DMS153 (cell line): ENCODE data around the gene JDP2.
"Not testable (repeated sequence)": the region's sequence is repeated elsewhere in the genome, so short reads cannot be mapped to it uniquely, and the experiment has no call there.

Experiments used
- DNase-seq: peaks from one replicate; lab custom pipeline; 2025; lab: John Stamatoyannopoulos, UW

Gene JDP2, protein sequence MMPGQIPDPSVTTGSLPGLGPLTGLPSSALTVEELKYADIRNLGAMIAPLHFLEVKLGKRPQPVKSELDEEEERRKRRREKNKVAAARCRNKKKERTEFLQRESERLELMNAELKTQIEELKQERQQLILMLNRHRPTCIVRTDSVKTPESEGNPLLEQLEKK

DNA sequence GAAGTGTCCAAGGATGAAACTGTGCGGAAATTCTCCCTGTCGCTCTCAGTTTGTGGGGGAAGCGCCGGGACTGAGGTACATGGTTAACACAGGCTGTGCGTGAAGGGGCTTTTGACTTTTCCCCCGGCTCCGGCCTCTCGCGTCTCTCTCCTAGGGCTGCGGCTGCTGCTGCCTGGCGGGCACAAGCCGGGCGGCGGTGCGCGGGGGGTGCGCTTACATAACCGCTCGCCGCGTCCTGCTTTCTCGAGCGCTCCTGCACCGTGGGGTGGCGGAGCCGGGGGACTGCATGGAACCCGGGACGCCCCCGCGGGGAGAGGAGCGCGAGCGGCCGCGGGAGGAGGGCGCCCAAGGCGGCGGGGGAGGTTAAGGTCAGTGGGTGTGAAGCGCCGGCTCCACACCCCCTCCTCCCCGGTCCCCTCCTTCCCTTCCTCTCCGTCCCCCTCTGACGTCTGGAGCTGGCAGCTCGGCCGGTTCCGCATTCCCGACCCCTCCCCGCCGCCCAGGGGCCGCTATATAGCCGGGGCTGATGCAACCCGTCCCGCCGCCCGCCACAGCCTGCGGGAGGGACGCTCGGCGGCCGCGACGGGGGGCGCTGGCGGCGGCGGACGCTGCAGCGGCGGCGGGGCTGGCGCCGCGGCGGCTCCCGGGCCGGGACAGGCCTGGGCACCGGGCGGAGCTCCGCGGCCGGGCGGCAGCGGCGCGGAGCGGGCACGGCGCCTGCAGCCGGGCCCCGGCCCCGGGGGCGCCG is at the start of gene JDP2:
TSS of gene JDP2 (plus strand) at position 541 of the 748 bp plus-strand sequence. CDS start 9,899 bp downstream, outside the sequence.
- DNase-seq, result peak; percentile 12

DNA sequence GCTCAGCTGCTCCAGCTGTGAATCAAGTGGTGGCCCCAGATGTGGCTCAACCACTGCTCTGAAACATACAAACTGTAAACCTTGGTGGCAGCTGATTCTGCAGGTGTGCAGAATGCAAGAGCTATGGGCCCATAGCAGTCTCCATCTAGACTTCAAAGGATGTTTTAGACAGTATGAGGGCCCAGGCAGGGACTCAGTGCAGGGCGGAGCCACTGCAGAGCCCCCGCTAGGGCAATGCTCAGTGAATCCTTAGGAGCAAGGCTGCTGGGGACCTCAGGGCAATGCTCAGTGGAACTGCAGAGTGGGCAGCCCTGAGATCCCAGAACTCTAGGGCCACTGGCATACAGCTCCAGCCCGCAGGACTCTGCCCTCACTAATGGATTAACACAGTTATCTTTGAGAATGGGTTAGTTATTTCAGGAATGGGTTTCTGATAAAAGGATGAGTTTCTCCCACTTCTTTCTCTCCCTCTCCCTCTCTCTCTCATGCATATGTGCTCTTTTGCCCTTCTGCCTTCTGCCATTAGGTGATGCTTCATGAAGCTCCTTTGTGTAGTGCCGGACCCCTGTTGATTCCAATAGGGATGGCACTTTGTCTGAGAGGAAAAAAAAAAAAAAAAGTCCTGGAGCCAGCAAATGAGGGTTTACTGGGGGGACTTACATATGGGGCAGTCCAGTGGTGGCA is 48.4 kb upstream of the JDP2 start:
- DNase-seq, result no peak

DNA sequence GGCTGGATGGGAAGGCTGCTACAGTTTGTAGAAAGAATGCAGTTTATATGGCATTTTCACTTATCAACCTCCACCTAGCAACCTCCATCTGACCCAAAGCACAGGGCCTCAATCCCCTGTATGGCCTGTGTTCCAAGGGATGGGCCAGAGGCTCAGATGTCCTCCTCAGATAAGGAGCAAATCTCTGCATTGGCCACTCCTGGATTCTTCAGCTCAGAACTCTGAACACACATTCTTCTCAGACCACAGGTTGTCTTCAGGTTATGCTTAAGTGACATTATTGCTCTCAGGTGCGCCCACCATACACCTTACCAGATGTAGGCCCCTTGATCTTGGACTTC is 47.9 kb upstream of the JDP2 start:
- no peak for DNase-seq

DNA sequence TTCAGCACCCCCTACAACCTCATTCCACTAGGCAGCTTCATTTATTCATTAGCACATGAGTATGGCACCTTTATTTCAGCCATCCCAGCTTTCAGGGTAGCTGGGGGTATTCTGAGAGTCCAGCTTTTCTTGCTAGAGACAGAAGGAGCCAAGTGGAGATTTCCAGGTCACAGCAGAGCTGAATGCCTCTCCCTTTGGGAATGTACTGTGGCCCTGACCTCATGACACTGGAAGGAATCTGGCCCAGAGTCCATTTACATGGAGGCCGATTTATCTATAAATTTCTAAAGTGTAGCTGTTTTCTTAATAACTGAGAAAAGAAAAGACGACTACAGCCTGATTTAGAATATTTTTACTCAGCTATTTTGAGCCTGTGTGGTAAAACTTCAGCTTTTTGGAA is 47.2 kb upstream of the JDP2 start:
- no peak for DNase-seq

DNA sequence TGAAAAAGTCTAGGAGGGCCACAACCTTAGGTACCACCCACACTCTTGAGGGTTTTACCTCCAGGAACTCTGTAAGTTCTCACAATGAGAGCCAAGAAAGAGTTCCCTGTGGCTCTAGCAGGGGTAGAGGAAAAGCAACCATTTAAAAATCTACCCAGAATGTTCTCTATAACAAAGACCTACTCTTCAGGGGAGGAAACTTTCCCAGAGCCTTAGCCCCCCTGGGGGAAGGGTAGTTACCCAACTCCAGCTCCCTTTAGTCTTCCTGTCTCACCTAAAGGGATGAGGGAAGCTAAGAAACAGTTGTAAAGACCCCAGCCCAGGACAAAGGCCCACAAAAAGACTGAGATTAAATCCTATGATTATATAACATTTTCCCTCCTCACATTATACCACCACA is 46.2 kb upstream of the JDP2 start:
- no peak for DNase-seq

DNA sequence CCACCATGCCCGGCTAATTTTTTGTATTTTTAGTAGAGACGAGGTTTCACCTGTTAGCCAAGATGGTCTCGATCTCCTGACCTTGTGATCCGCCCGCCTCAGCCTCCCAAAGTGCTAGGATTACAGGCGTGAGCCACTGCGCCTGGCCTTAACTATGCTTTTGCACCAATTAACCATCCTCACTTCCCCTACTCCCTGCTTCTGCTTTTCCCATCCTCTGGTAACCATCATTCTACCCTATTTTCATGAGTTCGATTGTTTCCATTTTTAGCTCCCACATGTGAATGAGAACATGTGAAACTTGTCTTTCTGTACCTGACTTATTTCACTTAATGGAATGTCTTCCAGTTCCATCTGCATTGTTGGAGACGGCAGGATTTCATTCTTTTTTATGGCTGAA is 44.6 kb upstream of the JDP2 start:
- not testable (repeated sequence) for DNase-seq

DNA sequence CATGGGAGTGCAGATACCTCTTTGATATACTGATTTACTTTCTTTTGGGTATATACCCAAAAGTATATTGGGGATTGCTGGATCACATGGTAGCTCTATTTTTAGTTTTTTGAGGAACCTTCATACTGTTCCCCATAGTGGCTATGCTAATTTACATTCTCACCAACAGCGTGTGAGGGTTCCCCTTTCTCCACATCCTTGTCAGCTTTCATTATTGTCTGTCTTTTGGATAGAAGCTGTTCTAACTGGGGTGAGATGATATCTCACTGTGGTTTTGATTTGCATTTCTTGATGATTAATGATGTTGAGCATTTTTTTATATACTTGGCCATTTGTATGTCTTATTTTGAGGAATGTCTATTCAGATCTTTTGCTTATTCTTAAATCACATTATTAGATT is 44.1 kb upstream of the JDP2 start:
- no peak for DNase-seq

DNA sequence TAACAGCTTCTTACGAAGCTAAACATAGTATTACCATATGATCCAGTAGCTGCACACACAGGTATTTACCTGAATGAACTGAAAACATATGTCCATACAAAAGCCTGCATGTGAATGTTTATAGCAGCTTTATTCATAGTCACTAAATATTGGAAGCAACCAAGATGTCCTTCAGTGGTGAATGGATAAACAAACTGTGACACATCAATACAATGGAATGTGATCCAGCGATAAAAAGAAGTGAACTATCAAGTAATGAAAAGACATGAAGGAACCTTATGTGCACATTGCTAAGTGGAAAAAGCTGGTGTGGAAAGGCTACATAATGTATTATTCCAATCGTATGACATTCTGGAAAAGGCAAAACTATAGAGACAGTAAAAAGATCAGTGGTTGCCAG is 38.1 kb upstream of the JDP2 start:
- no peak for DNase-seq

DNA sequence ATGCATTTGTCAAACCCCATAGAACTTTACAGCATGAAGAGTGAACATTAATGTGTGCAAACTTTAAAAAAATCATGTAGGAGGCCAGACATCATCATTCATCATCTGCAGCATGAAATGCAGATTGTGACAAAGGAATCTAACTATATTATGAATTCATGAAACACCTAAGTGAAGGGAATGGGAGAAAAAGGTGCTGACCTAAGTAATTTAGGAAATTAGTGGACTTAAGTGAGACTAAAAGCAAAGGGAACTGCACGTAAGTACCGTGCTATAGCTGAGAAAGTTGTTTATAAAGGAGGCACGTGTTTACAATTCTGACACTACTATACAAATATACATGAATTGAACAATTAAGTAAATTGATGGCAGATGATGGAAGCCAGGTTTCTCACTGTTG is 37.6 kb upstream of the JDP2 start:
- DNase-seq, result no peak

DNA sequence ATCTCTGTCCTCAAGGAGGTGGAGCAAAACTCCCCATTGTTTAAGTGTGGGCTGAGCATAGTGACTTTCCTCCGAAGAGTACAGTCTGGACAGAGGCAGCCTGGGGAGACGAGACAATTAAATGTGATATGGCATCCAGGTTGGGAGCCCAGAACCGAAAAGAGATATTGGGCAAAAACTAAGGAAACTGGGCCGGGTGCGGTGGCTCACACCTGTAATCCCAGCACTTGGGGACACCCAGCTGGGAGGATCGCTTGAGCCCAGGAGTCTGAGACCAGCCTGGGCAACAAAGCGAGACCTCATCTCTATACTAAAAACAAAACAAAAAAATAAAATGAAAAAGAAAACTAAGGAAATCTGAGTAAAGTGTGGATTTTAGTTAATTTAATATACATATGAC is 35.9 kb upstream of the JDP2 start:
- DNase-seq, result no peak

DNA sequence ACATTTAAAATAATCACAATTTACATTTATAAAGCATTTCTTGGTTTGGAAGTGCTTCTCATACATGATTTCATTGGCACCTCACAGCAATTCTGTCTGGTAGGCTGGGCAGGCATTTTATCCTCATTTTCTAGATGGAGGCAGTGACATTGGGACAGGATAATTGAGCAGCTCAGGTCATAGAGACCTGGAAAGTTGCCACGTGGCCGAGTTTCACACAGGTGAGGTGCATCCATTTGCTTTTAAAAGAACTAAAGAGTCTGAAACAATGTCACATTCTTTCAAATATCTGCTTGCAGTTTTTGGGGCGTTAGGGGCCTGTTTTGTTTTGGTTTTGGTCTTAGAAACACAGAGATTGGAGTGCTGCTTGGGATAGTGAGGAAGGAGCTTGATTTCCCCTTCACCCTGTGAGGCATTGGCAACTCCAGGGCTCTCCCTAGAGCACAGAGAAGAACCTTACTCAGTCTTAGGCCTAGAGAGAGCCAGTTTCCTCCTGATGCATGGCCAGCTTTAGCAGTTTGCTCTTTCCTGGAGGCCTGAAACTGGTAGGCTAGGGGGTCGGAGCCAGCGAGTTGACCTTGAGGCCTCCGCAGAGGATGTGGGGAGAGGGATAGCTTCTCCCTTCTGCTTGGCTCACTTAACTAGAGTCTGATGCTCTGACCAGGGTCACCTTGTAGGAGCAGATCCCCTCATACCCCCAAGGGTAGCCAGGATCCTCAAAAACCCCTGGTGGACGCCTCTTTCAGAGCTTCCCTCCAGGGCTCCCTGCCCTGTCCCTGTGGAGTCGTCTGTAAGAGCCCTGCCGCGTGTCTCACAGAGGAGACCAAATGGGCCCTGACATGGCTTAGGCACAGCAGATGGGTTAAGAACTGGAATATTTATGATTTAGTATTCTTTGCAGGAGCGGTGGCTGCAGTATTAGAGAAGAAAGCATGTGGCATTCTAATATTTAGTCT is 34.9 kb upstream of the JDP2 start:
- DNase-seq, result no peak

DNA sequence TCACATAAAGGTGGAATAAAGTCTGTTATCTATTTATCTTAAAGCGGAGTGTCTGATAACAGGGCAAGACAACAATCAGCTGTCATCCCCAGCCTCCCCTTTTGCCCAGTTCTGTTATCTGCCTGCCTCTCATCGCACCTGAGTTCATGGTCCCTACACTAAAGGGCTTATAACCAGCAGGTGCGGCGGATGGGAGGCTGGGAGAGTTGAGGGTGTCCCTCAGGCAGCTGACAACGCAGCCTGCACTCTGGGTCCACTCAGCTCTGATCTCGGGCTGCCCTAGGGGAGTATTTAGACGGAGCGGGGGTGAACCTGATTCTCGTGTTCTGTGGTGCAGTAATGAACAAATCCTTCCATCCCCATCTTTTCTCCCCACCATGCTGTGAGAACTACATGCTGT is 34.0 kb upstream of the JDP2 start:
- no peak for DNase-seq

DNA sequence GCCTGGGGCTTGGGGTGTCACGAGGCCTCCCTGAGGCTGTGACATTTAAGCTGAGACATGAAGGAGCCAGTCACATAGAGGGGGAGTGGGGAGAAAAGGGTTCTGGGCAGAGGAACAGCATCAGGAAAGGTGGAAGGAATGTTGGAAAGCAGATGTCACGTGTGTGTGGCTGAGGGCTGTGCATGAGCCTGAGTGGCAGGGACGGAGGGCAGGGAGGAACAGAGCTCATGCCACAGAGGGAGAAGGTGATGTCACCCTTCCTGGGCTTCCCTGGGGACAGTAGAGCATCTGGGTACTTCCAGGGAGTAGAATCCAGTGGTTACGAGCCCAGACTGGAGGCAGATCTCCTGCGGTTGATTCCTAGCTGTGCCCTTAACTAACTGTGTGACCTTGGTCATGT is 32.0 kb upstream of the JDP2 start:
- DNase-seq, result no peak

DNA sequence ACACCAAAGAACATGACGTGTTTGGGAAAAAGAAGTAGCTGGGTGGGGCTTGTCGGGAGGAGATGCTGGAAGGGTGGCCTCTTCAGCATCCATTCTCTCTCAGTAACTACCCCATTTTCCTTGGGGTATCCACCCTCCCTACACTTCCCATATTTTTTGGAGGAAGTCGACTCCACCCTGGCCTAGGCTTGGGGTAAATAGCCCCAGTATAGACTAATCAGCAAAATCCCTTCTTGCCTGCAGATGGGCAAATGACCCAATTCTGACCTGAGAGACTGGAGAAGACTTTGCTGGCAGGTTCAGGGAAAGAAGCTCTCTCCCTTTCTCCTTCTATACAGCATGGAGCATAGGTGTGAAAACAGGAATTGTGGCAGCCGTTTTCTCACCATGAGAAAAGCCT is 28.5 kb upstream of the JDP2 start:
- DNase-seq, result no peak

DNA sequence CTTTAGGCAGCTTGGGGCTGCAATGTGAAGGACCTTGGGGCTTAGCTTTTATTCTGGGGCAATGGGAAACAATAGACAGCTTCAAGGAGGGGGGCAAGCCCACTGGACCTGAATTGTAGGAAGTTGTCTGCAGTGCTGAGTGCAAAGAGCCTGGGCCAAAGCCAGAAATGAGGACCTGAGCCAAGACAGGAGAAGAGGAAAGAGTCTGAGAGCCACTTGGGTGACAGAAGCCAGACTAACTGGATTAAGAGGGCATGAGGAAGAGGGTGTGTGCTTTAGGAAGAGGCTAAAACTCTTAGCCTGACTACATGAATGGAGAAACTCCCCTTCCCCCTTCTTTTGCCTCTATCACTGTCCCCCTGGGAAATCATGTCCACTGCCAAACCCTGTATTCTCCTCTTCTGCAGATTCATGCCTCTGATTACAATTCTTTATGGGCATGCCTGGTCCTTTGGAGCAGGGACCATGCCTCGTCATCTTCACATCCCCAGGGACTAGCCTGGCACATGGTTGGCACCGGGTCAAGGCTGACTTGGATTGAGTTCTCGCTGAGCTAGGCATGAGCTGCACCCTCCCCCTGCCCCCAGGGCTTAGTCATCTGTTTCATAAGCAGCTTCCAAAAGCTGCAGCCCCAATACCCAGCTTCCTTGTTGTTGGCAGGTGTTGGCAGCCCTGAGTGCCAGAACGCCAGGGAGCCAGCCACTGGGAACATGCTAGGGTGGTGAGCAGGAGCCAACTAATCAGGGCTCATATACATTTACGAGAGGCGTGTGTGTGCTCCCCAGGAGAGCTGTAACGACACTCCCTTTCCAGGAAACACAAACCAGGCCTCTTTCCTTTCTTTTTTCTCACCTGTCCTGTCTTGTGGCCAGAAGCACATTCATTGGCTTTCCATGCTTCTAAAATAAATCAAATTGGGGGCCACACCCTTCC is 27.7 kb upstream of the JDP2 start:
- peak; percentile 100 for DNase-seq

DNA sequence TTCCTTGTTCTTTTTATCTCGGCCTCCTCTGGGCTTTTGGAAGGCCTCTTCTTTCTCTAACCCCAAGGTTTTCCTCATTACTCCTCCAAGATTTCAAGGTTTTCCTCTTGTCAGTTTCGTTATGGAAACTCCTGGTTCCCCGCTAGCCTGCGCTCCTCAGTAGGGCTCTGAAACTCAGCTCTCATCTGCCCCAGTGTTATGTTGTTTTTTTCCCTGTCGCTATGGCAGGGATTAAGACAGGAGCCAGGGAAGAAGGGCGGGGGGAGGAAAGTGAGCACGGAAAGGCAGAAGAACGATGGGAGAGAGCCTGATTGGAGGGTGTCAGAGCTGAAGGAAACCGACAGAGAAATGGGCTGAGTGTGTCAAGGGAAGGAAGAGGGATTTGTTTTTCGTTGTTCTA is 26.5 kb upstream of the JDP2 start:
- no peak for DNase-seq

DNA sequence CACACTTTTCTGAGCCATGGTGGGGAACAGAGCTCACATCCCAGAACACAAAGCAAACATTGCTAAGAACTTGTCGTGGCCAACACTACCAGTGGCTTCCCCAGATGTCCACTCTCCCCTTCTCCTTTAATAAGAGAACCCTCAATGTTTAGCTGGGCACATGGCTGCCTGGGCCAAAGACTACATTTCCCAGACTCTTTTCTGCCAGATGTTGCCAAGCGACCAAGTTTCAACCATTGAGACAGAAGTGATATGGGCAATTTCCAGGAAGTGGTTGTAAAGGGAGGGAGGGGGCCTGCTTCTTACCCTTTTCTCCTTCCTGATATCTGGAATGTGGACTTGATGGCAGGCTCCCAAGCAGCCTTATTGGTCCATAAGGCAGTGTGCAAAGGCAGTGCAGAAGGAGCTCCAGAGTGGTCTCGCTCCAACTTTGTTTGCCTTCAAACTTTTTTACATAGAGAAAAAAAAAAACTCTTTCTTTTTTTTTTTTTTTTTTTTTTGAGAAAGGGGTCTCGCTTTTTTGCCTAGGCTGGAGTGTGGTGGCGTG is 24.9 kb upstream of the JDP2 start:
- peak; percentile 17 for DNase-seq

DNA sequence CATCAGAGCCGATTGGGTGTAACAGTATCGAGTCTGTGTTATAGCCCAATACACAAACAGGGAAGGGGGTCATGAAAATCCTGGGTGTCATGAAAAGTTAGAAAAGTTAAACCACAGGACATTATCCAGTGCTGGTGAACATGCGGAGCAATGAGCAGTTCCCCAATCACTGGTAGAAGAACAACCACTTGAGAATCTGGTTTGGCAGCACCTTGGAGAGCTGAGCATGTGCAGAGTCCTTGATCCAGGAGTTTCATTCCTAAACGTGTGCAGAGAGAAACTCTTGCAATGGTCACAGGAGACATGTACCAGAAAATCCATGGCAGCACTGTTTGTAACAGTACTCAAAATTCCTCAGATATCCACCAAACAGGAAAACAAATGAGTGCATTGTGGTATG is 23.0 kb upstream of the JDP2 start:
- DNase-seq, result no peak

DNA sequence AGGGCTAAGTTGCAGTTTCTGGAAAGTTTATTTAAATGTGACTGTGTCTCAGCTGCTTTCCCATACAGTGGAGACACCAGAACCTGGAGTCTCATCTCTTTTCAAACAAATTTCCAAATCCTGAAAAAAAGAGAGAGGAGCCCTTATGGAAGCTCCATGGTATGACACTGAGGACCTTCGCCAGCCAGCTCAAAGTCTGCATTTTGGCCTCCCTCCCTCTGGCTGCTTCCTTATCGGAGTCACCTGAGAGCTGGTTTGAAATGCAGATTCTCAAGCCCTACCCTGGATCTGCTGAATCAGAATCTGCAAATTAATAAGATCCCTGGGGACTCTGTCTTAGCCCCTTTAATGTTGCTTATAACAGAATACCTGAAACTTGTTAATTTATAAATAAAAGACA is 21.7 kb upstream of the JDP2 start:
- no peak for DNase-seq

DNA sequence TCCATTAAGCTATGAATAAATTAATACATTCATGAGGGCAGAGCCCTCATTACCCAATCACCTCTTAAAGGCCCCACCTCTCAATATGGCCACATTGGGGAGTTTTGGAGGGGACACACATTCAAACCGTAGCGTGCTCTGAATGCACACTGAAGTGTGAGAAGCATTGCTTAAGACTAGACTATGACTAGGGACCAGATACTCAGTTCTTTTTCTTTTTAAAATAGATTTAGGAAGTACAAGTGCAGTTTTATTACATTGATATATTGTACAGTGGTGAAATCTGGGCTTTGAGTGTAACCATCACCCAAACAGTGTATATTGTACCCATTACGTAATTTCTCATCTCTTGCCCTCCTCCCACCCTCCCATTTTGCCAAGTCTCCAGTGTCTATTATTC is 21.0 kb upstream of the JDP2 start:
- no peak for DNase-seq
